Transverse colon (tissue), 4 donors: ENCODE measurements around the gene STAB2. TPM values are rescaled to one million over a fixed set of nuclear protein-coding genes. Genes with fewer than 3 reads are reported as not detected.

ENCODE experiments used
- DNase-seq: peaks from one replicate; pipeline ENCODE4 v3.0.0-alpha.2; 2019
- H3K27ac ChIP-seq, 4 donors: fragments of 200-600 bp; sonication (generic); 2 replicates each; pipeline ENCODE4 v1.5.1; 2016 to 2018; ENCODE audit warnings: inconsistent platforms in 4 of 4
- H3K27me3 ChIP-seq: fragments of 200-600 bp; sonication (generic); 2 replicates; pipeline ENCODE4 v1.5.1; 2017; ENCODE audit warnings: inconsistent platforms
- H3K36me3 ChIP-seq, 4 donors: fragments of 200-600 bp; sonication (generic); 2 replicates each; pipeline ENCODE4 v1.5.1; 2017 to 2019; ENCODE audit warnings: inconsistent platforms in 4 of 4
- H3K4me1 ChIP-seq, 4 donors: fragments of 200-600 bp; sonication (generic); 2 replicates each; pipeline ENCODE4 v1.5.1; 2017 to 2020; ENCODE audit warnings: inconsistent platforms in 4 of 4
- H3K4me3 ChIP-seq, 4 donors: fragments of 200-600 bp; sonication (generic); 1 replicate in 1 of 4; 2 replicates in 3 of 4; pipeline versions ENCODE4 v1.5.1 to v1.6.1; 2017 to 2019; ENCODE audit warnings: inconsistent platforms in 4 of 4
- H3K9me3 ChIP-seq, 2 donors: fragments of 200-600 bp; sonication (generic); 2 replicates each; pipeline ENCODE4 v1.5.1; 2017 to 2019; ENCODE audit warnings: inconsistent platforms in 2 of 2
- CTCF ChIP-seq, 5 experiments: fragments of 200-600 bp in 3 of 5; fragments of 450-650 bp in 2 of 5; sonication (generic) in 3 of 5; IDR thresholded peaks; 1 replicate in 2 of 5; 2 replicates in 3 of 5; pipeline ENCODE4 v1.5.1; 2016 to 2017; ENCODE audit warnings: antibody characterized with exemption in 5 of 5, inconsistent platforms in 3 of 5, mild to moderate bottlenecking in 2 of 5, moderate library complexity in 1 of 5
- EP300 ChIP-seq: sonication (generic); formaldehyde crosslinking; IDR thresholded peaks from one replicate; pipeline ENCODE4 v1.6.1; 2017; ENCODE audit warnings: antibody characterized with exemption, low read depth
- POLR2A ChIP-seq: fragments of 450-650 bp; IDR thresholded peaks from one replicate; pipeline ENCODE4 v1.6.1; 2016; ENCODE audit warnings: antibody characterized with exemption, mild to moderate bottlenecking, moderate library complexity
- POLR2AphosphoS5 ChIP-seq, 3 donors: sonication (generic); formaldehyde crosslinking; IDR thresholded peaks; one replicate each; pipeline ENCODE4 v1.6.1; 2016; ENCODE audit warnings: antibody characterized with exemption in 3 of 3
- WGBS, 2 donors: methylation state at CpG; one replicate each; pipeline ENCODE4 v1.1.5; 2018; ENCODE audit warnings: low coverage in 1 of 2; 5-methylcytosine and 5-hydroxymethylcytosine counted together
- in situ Hi-C, 4 donors: fragments of 200-750 bp; cut with MboI; loops; one replicate each; pipeline versions ENCODE4 v1.15.0 to v1.15.1; 2017; ENCODE audit warnings: low sequenced_read_pairs in 3 of 4, low pct_ligation_motif_present in 1 of 4, low pct_unique_long_range_greater_than_20kb in 1 of 4
- intact Hi-C: fragments of 100-400 bp; cut with DNase I; formaldehyde crosslinking; loops from one replicate; pipeline ENCODE4 v1.15.1; 2023; ENCODE audit warnings: low total_unique reads
- total RNA-seq, 4 donors: library from RNA; depleted of rRNA; stranded (reverse); fragments of >200 nt; gene quantifications; one replicate each; pipeline ENCODE4 v1.1.0, GENCODE V29; 2016

The STAB2 gene
- total RNA-seq, 4 donors from 2014 or later: 0.48 to 1.9 (median 1.1) TPM; not detected in 1

GRCh38 chr12:103654816-103655215 lies 67.7 kb downstream of the STAB2 start:
- Histone ChIP-seq H3K4me3 (no peak overlapping the region), H3K36me3 (no peaks in the 10 kb centered on the region), H3K9me3 (no peaks in the 10 kb centered on the region), H3K4me1 (peaks cover 4 to 30% (median 17%) of the 10 kb centered on the region in 4 donors), H3K27ac (peak overlapping the region; percentile 32 to 52 (median 50)), H3K27me3 (no peaks in the 10 kb centered on the region)
- no peak for DNase-seq
- intact Hi-C loops: no loop called here
- in situ Hi-C loops: no loop called here
- 41 to 48% methylated on average over 3 of the region's 3 CpGs for WGBS, 2 donors
- TF ChIP-seq POLR2A: no peak
- no peak for TF ChIP-seq EP300
- TF ChIP-seq POLR2AphosphoS5 (IDR thresholded peaks at IDR 0.05): peak in 1 of 3 donors; percentile 40

GRCh38 chr12:103656291-103656690 lies 69.2 kb downstream of the STAB2 start:
- intact Hi-C loops: no loop called here
- Histone ChIP-seq H3K36me3 (no peaks in the 10 kb centered on the region), H3K4me3 (no peak overlapping the region), H3K27ac (no peak overlapping the region), H3K27me3 (no peaks in the 10 kb centered on the region), H3K4me1 (peaks cover 4 to 30% (median 17%) of the 10 kb centered on the region in 4 donors), H3K9me3 (no peaks in the 10 kb centered on the region)
- no peak for TF ChIP-seq POLR2A
- no peak for TF ChIP-seq POLR2AphosphoS5 (IDR thresholded peaks at IDR 0.05)
- no peak for TF ChIP-seq CTCF (IDR thresholded peaks at IDR 0.05)
- TF ChIP-seq EP300: no peak
- in situ Hi-C loops: no loop called here
- 77 to 100% methylated on average over 1 of the region's 1 CpG for WGBS, 2 donors
- no peak for DNase-seq

- DNase-seq: no peak
- in situ Hi-C loops (no loop called here), intact Hi-C loops (no loop called here)
- Histone ChIP-seq H3K4me1 (peaks cover 4 to 26% (median 17%) of the 10 kb centered on the region in 4 donors), H3K9me3 (no peaks in the 10 kb centered on the region), H3K4me3 (no peak overlapping the region), H3K36me3 (no peaks in the 10 kb centered on the region), H3K27me3 (no peaks in the 10 kb centered on the region), H3K27ac (no peak overlapping the region)
- no peak for TF ChIP-seq CTCF (IDR thresholded peaks at IDR 0.05)
- no peak for TF ChIP-seq POLR2AphosphoS5 (IDR thresholded peaks at IDR 0.05)
- TF ChIP-seq EP300: no peak
- TF ChIP-seq POLR2A: no peak
- 45% methylated on average over 2 of the region's 2 CpGs for WGBS, 2 donors
Observed at GRCh38 chr12:103657331-103657730, 70.3 kb downstream of the STAB2 start.

GRCh38 chr12:103664626-103665025 lies 77.6 kb downstream of the STAB2 start:
- DNase-seq: no peak
- intact Hi-C loops: no loop called here
- no peaks in the 10 kb centered on the region for H3K27me3 ChIP-seq
- 48 to 70% methylated on average over 2 of the region's 2 CpGs for WGBS, 2 donors
- TF ChIP-seq EP300 (no peak), POLR2AphosphoS5 (IDR thresholded peaks at IDR 0.05) (no peak), CTCF (IDR thresholded peaks at IDR 0.05) (no peak), POLR2A (no peak)
- no peaks in the 10 kb centered on the region for H3K36me3 ChIP-seq
- H3K4me1 ChIP-seq: no peaks in the 10 kb centered on the region
- in situ Hi-C loops: no loop called here
- H3K4me3 ChIP-seq: no peak overlapping the region
- no peak overlapping the region for H3K27ac ChIP-seq
- no peaks in the 10 kb centered on the region for H3K9me3 ChIP-seq

GRCh38 chr12:103665971-103666370 lies 78.9 kb downstream of the STAB2 start:
- no peak overlapping the region for H3K4me3 ChIP-seq
- H3K4me1 ChIP-seq: no peaks in the 10 kb centered on the region
- H3K36me3 ChIP-seq: no peaks in the 10 kb centered on the region
- H3K9me3 ChIP-seq: no peaks in the 10 kb centered on the region
- TF ChIP-seq EP300 (no peak), POLR2A (no peak), CTCF (IDR thresholded peaks at IDR 0.05) (no peak), POLR2AphosphoS5 (IDR thresholded peaks at IDR 0.05) (no peak)
- in situ Hi-C loops: no loop called here
- H3K27me3 ChIP-seq: no peaks in the 10 kb centered on the region
- no peak overlapping the region for H3K27ac ChIP-seq
- WGBS, 2 donors: 64% methylated on average over 5 of the region's 5 CpGs; no CpG with 5 or more reads in 1 of the 2 donors
- no peak for DNase-seq
- intact Hi-C loops: no loop called here
